HG03135 (cell line): Measurements from ENCODE around the gene CLEC9A.

ENCODE experiments used
- ATAC-seq: cut with Tn5 transposase; IDR thresholded peaks from one replicate; pipeline ENCODE4 v1.9.1; 2021; ENCODE audit warnings: mild to moderate bottlenecking, moderate library complexity; ENCODE audit not compliant: unreplicated experiment

Gene CLEC9A

GRCh38 chr12:10101648-10102220, 71.3 kb downstream of the CLEC9A start:
- no peak for ATAC-seq

GRCh38 chr12:10102322-10102721, 71.8 kb downstream of the CLEC9A start:
- ATAC-seq, result no peak

- no peak for ATAC-seq
Measured at GRCh38 chr12:10110256-10110844, 79.9 kb downstream of the CLEC9A start.

GRCh38 chr12:10111451-10111850, 81.0 kb downstream of the CLEC9A start:
- ATAC-seq, result no peak

- no peak for ATAC-seq
Measured at GRCh38 chr12:10113075-10113474, 82.6 kb downstream of the CLEC9A start.

GRCh38 chr12:10113920-10114319, 83.4 kb downstream of the CLEC9A start:
- ATAC-seq, result no peak

GRCh38 chr12:10115311-10115710, 84.8 kb downstream of the CLEC9A start:
- ATAC-seq, result no peak
